HG02852 (cell line): ENCODE results near the gene VAMP8.
A peak's percentile ranks its signal among the peaks of the same experiment; 100 is the strongest.
"Not testable (repeated sequence)": the region's sequence is repeated elsewhere in the genome, so short reads cannot be mapped to it uniquely, and the experiment has no call there.

Source experiments
- ATAC-seq: cut with Tn5 transposase; IDR thresholded peaks from one replicate; pipeline ENCODE4 v1.9.1; 2021; ENCODE audit warnings: mild to moderate bottlenecking, moderate library complexity; ENCODE audit not compliant: unreplicated experiment

The VAMP8 gene

DNA sequence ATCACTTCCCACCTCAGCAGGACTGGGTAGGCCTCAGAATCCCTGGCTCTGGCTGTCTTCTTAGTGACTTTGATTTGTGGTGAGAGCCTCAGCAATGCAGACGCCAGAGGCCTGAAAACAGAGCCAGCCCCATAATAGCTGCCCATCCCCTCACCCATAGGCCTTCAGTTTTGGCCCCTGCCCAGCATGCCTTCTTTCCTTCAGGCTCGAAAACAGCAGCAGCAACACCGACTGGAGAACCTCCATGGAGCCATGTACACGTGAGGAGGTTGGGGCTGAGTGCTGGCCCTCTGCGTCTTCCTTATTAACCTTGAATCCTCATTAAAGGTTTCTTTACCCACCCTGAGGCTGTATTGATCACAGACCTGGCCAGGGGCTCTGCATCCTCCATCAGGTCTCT lies 19.9 kb downstream of the VAMP8 start:
- no peak for ATAC-seq

DNA sequence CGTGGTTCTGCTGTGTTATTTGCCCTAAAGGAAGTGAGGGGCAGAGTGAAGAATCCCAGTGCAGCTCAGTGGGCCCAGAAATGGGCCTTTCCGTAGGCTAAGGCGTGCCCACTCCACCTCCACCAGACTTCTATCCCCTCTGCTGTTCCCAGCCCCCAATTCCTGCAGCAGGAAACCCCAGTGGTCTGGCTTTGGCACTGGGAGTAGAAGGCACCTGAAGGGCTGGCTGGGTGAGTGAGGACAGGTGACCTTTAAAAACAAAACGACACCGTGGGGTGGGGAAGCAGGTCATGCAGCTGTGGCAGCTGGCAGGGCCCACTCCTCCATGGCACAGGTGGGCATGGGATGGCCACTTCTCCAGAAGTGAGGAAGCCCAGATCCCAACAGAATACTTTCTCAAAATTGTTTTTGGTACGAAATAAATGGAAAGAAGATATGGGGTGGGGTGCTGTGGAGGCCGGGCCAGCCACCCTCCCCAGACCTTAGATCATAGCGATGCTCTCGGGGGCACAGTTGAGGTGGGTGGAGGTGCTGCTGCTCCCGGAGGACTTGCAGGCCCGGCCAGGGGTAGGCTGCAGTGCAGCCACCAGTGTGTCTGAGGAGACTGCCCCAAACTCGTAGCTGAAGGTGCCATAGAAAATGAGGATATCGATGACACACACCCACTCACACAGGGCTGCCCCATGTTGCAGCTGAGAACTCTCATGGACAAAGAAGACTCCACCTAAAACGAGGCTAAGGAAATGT lies 21.4 kb downstream of the VAMP8 start:
- ATAC-seq = no peak

- no peak for ATAC-seq
These were observed 22.3 kb downstream of the VAMP8 start for GRCh38 chr2:85599468-85600234.

DNA sequence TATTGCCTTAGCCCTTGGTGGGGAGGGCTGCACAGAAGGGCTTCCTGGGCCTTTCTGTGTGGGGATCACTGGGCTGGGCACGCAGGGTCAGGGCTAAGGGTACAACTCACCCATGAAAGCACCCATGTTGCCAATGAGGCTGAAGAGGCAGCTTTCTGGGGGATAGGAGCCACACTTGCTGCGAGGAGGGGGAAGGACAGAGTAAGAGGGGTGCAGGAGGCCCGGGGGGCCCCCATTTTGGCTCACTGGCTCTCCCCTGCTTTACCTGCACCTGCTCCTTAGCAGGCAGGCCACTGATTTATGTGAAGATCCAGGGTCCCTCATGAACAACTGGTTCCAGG lies 22.8 kb downstream of the VAMP8 start:
- no peak for ATAC-seq

DNA sequence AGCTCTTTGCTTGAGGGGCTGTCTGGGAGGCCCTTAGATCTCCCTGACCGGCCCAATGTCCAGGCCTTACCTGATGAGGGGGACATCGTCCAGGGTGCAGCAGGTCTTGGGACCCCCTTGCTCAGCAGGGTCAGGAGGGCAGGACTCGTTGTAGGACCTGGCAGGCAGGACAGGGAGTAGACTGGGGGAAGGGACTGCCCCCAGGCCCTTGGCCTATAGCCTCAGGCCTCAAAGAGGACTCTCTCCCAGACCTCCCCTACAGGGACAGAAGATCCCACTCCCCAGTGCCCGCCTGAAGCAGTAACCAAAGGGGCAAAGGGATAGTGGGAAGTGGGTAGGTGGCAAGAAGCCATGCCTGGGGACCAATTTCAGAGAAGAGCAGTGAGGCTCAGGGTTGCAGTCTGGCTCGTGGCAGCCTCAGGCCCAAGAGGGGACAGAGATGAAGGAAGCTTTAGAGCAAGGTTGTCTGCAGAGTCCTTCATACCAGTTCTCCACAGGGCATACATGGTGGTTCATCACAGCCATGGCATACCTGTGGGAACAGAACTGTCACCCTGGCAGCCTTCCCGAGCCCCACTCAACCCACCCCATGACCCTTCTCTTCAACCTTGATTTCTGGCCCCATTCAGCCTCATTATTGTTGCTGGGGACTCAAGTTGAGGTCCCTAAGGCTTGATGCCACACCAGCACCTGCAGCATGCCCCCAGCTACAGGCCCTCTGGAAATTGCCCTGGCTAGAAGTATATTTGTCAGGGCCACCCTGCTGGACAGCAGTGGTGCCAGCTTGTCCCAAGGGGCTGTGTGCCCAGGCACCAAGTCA lies 23.8 kb downstream of the VAMP8 start:
- no peak for ATAC-seq

DNA sequence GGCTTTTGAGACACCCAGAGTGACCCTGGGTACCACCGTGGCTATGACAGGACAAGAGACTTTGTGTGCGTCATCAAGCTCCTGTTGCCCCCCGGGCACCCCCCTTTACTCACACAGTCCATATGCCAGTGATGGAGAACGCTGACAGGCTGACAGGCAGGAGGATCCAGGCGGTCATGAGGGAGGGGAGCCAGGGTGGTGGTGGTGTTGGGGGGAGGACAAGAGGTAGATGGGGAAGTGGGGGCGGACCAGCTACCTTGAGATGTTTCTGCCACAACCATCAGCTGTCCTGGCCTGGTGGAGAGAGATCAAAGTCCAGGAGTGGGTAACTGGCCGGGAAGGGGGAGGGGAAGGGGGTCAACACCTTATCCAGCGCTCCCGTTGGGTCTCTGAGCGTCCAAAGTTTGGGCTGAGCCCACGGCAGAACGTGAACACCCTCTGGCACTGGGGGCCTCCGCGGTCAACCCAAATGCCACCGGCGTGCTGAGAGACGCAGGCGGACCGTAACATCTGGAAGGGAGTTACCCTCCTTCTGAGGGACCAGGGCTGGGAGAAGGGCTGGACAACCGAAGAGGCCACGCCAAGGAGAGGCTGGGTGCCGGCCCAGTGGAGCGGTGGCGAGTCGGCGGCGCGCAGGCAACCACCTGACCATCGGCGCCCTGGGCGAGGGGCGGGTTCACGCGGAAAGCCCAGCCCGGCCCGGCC lies 24.5 kb downstream of the VAMP8 start:
- ATAC-seq = peak; percentile 48

- peak; percentile 95 for ATAC-seq
These were observed 25.3 kb downstream of the VAMP8 start, which contains the start of gene TMEM150A for GRCh38 chr2:85602476-85603234. Gene TMEM150A (minus strand): TSS chr2:85602698. CDS start chr2:85601948, 750 bp downstream.

GRCh38 chr2:85604133-85604444 lies 26.7 kb downstream of the VAMP8 start:
- not testable (repeated sequence) for ATAC-seq

DNA sequence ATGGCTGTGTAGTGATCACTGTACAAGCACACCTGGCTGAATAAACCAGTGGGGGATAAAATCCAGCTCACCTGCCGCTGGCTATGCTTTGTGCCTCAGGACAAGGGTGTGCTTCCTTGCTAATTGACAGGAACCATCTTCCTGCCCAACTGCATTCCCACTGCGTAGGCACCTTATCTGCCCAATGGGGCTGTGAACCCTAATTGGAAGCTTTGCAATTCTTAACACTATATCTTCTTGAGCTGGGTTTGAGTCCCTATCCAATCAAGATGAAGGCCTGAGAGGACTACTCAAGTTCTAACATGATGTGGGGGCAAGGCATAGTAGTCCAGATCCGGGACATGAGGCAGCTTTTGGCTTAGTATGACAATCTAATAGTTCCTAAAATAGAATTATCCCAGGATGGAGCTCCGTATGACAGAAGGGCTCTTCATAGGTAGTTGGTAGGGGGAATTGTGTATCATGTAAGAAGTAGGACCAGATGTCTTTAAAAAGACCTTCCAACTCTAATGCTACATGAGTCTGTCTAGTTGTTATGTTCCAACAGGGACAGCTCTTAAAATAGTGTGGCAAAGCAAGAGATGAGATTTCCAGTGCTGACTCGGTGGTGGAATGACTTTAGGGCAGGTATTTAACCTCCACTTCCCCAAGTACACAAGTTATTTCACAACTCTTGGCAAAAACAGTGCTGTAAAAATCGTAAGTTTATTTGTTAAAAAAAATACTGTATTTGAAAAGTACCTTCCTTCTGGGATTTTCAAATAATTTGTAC lies 27.4 kb downstream of the VAMP8 start:
- no peak for ATAC-seq

GRCh38 chr2:85605406-85606115 lies 28.2 kb downstream of the VAMP8 start:
- ATAC-seq = no peak

DNA sequence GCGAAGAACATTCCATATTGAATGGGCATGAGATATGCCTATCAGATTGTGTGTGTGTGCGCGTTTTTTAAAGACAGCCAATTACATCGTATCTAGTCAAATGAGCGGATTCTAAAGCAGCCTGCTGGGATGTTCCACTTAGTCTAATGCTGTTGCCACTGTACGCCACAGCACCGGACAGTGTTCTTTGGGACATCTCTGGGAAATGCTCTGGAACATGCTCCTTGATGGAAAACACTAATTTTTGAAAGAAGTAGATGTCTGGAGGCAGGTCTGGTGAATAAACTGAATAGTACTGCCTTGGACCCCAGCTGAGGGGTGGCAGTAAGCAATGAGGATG lies 28.7 kb downstream of the VAMP8 start:
- ATAC-seq = no peak

- ATAC-seq = no peak
These were observed 30.2 kb downstream of the VAMP8 start for GRCh38 chr2:85607268-85608215.

GRCh38 chr2:85611217-85611704 lies 33.9 kb downstream of the VAMP8 start:
- ATAC-seq = no peak

GRCh38 chr2:85611705-85612587 lies 34.6 kb downstream of the VAMP8 start, which contains the start of gene C2orf68:
Gene C2orf68 (minus strand): TSS chr2:85612066. CDS start chr2:85611984, 82 bp downstream.
- ATAC-seq = peak; percentile 77

- no peak for ATAC-seq
These were observed 36.5 kb downstream of the VAMP8 start for GRCh38 chr2:85613717-85614515.

GRCh38 chr2:85614757-85615156 lies 37.4 kb downstream of the VAMP8 start:
- ATAC-seq = not testable (repeated sequence)
